ENCODE results near the gene DERL3.

Gene DERL3

GRCh38 chr22:23822101-23822671 is 16.6 kb downstream of the DERL3 start:
- no peak for TF ChIP-seq CTCF (IDR thresholded peaks at IDR 0.05; ENCODE audit: low read depth, low read length)

GRCh38 chr22:23820748-23821211 is 18.0 kb downstream of the DERL3 start:
- no peak overlapping the region for H3K4me3 ChIP-seq (ENCODE audit: low read depth, low read length)
- no peak for TF ChIP-seq CTCF (IDR thresholded peaks at IDR 0.05; ENCODE audit: low read depth, low read length)

More at GRCh38 chr22:23822101-23822671, 16.6 kb downstream of the DERL3 start:
- no peak overlapping the region for H3K4me3 ChIP-seq (ENCODE audit: low read depth, low read length)

- H3K4me3 ChIP-seq (ENCODE audit: low read depth, low read length): no peak overlapping the region
- TF ChIP-seq CTCF (IDR thresholded peaks at IDR 0.05; ENCODE audit: low read depth, low read length): no peak
Observed at GRCh38 chr22:23818541-23818940, 20.3 kb downstream of the DERL3 start.

- TF ChIP-seq CTCF (IDR thresholded peaks at IDR 0.05; ENCODE audit: low read depth, low read length): no peak
- no peak overlapping the region for H3K4me3 ChIP-seq (ENCODE audit: low read depth, low read length)
Observed at GRCh38 chr22:23817146-23817545, 21.7 kb downstream of the DERL3 start.

- H3K4me3 ChIP-seq (ENCODE audit: low read depth, low read length): no peak overlapping the region
- no peak for TF ChIP-seq CTCF (IDR thresholded peaks at IDR 0.05; ENCODE audit: low read depth, low read length)
Observed at GRCh38 chr22:23816156-23816976, 22.4 kb downstream of the DERL3 start.

- no peak overlapping the region for H3K4me3 ChIP-seq (ENCODE audit: low read depth, low read length)
- no peak for TF ChIP-seq CTCF (IDR thresholded peaks at IDR 0.05; ENCODE audit: low read depth, low read length)
Observed at GRCh38 chr22:23815541-23816155, 23.2 kb downstream of the DERL3 start.

GRCh38 chr22:23812378-23812777 is 26.4 kb downstream of the DERL3 start:
- no peak for TF ChIP-seq CTCF (IDR thresholded peaks at IDR 0.05; ENCODE audit: low read depth, low read length)
- no peak overlapping the region for H3K4me3 ChIP-seq (ENCODE audit: low read depth, low read length)

Measured in WI38 (cell line).